Neuronal stem cell (in vitro differentiated cells): ENCODE results near the gene LDAF1.

Experiments used
- DNase-seq: peaks from one replicate; pipeline ENCODE4 v3.0.0-alpha.2; 2013; ENCODE audit warnings: low spot score
- H2AFZ ChIP-seq: one replicate; pipeline ENCODE4 v1.6.1; 2013; ENCODE audit warnings: mild to moderate bottlenecking, low read length, inconsistent platforms
- H2AK5ac ChIP-seq: 2 replicates; pipeline ENCODE4 v1.6.1; 2013; ENCODE audit warnings: low read depth, mild to moderate bottlenecking, inconsistent platforms, low read length, moderate library complexity, mixed read lengths
- H2BK120ac ChIP-seq: 2 replicates; pipeline ENCODE4 v1.6.1; 2013; ENCODE audit warnings: low read depth, mild to moderate bottlenecking, inconsistent platforms, low read length, moderate library complexity, mixed read lengths
- H2BK12ac ChIP-seq: one replicate; pipeline ENCODE4 v1.6.1; 2013; ENCODE audit warnings: low read length, inconsistent platforms
- H2BK15ac ChIP-seq: 2 replicates; pipeline ENCODE4 v1.6.1; 2013; ENCODE audit warnings: mild to moderate bottlenecking, low read length, inconsistent platforms, mixed read lengths
- H2BK5ac ChIP-seq: one replicate; pipeline ENCODE4 v1.6.1; 2013; ENCODE audit warnings: inconsistent platforms, mild to moderate bottlenecking, low read length, moderate library complexity
- H3K14ac ChIP-seq: one replicate; pipeline ENCODE4 v1.6.1; 2013; ENCODE audit warnings: low read length, inconsistent platforms
- H3K18ac ChIP-seq: 2 replicates; pipeline ENCODE4 v1.6.1; 2013; ENCODE audit warnings: low read length, inconsistent platforms
- H3K23ac ChIP-seq: 2 replicates; pipeline ENCODE4 v1.6.1; 2013; ENCODE audit warnings: low read depth, mild to moderate bottlenecking, mixed read lengths, low read length, inconsistent platforms; ENCODE audit not compliant: poor library complexity
- H3K27ac ChIP-seq: replicated peaks from 3 replicates; pipeline ENCODE4 v1.5.1; 2013; ENCODE audit warnings: low read length, inconsistent platforms
- H3K27me3 ChIP-seq, 3 experiments: 2 replicates each; pipeline ENCODE4 v1.6.1; 2013; ENCODE audit warnings: low read length in 3 of 3, mild to moderate bottlenecking in 2 of 3, inconsistent platforms in 1 of 3, low read depth in 1 of 3, mixed read lengths in 1 of 3, moderate library complexity in 1 of 3; ENCODE audit not compliant: control insufficient read depth in 3 of 3, insufficient read depth in 3 of 3
- H3K36me3 ChIP-seq, 2 donors: replicated peaks in 1 of 2; 2 replicates each; pipeline ENCODE4 v1.6.1; 2013; ENCODE audit warnings: low read length in 2 of 2; ENCODE audit not compliant: control insufficient read depth in 2 of 2, insufficient read depth in 2 of 2
- H3K4ac ChIP-seq: 2 replicates; pipeline ENCODE4 v1.6.1; 2013; ENCODE audit warnings: inconsistent platforms, mild to moderate bottlenecking, low read length, moderate library complexity
- H3K4me1 ChIP-seq, 2 donors: 1 replicate in 1 of 2; 2 replicates in 1 of 2; pipeline ENCODE4 v1.6.1; 2013; ENCODE audit warnings: low read length in 2 of 2, low read depth in 1 of 2; ENCODE audit not compliant: control insufficient read depth in 2 of 2, insufficient read depth in 1 of 2
- H3K4me2 ChIP-seq: one replicate; pipeline ENCODE4 v1.6.1; 2013; ENCODE audit warnings: mild to moderate bottlenecking, low read length, inconsistent platforms; ENCODE audit not compliant: insufficient read depth, poor library complexity, severe bottlenecking
- H3K4me3 ChIP-seq, 2 donors: 2 replicates each; pipeline ENCODE4 v1.5.1; 2013; ENCODE audit warnings: low read length in 2 of 2, mild to moderate bottlenecking in 2 of 2, inconsistent platforms in 1 of 2, moderate library complexity in 1 of 2
- H3K79me1 ChIP-seq: one replicate; pipeline ENCODE4 v1.6.1; 2013; ENCODE audit warnings: low read depth, mild to moderate bottlenecking, inconsistent platforms, low read length, moderate library complexity
- H3K9ac ChIP-seq: one replicate; pipeline ENCODE4 v1.6.1; 2013; ENCODE audit warnings: mild to moderate bottlenecking, low read depth, low read length, inconsistent platforms; ENCODE audit not compliant: poor library complexity
- H3K9me3 ChIP-seq, 2 donors: replicated peaks in 1 of 2; 2 replicates each; pipeline versions ENCODE3 to v1.6.1; 2013; ENCODE audit warnings: low read length in 2 of 2, mild to moderate bottlenecking in 2 of 2, inconsistent platforms in 1 of 2, low read depth in 1 of 2, mixed read lengths in 1 of 2, moderate library complexity in 1 of 2; ENCODE audit not compliant: control insufficient read depth in 2 of 2, insufficient read depth in 1 of 2
- H4K8ac ChIP-seq: one replicate; pipeline ENCODE4 v1.6.1; 2013; ENCODE audit warnings: low read depth, mild to moderate bottlenecking, inconsistent platforms, low read length, moderate library complexity
- H4K91ac ChIP-seq: one replicate; pipeline ENCODE4 v1.6.1; 2013; ENCODE audit warnings: low read length, low read depth, mild to moderate bottlenecking, inconsistent platforms; ENCODE audit not compliant: poor library complexity
- WGBS, 2 donors: extraction: QIAGEN DNeasy Blood & Tissue Kit; methylation state at CpG; one replicate each; pipeline ENCODE4 v1.1.7; 2013; ENCODE audit warnings: missing lambda C conversion rate in 2 of 2, mixed read lengths in 1 of 2; ENCODE audit not compliant: insufficient read length in 2 of 2, insufficient replicate concordance in 1 of 2; ENCODE audit errors: extremely low coverage in 2 of 2; 5-methylcytosine and 5-hydroxymethylcytosine counted together

LDAF1 gene

DNA sequence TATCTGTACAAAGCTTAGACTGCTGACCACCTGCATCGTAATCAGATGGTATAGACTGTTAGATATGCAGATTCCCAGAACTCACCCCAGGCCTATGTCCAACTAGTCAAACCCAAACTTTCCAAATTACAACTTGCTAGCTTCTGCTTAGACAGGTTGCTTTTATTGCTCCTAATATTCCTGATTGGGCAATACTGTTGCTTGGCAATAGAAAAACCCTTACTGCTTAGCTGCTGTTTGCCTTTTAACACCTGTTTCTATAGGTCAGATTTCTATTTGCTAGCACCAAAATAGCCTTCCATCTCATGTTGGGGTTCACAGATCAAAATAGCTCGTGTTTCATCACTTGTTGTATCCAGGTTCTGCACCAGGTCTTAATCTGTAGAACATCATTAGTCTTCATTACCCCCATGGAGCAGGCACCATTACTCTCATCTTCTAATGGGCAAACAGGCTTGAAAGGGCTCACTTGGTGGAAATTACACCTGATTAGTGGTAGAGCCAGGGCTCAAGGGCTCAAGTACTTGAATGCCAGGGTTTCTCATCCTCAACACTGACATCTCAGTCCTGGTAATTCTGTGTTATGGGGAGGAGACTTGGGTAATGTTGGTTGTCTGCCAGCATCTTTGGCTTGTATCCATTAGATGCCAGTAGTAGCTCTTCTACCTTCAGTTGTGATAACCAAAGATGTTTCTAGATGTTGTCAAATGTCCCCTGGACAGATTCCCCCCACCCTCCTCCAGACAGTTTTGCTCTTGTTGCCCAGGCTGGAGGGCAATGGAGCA, 50.2 kb downstream of the LDAF1 start:
- Histone ChIP-seq H2BK15ac (no peak overlapping the region), H3K18ac (no peak overlapping the region), H4K91ac (no peak overlapping the region), H3K4me2 (no peak overlapping the region), H3K27me3 (peaks cover 0 to 9% (median 0%) of the 10 kb centered on the region in 3 experiments), H2AK5ac (no peak overlapping the region), H2BK12ac (no peak overlapping the region), H2AFZ (no peak overlapping the region), H2BK5ac (no peak overlapping the region), H3K14ac (no peak overlapping the region), H3K36me3 (no peaks in the 10 kb centered on the region), H3K9ac (no peak overlapping the region), H3K27ac (no peak overlapping the region), H2BK120ac (no peak overlapping the region), H3K4ac (no peak overlapping the region), H3K4me3 (no peak overlapping the region), H3K79me1 (no peaks in the 10 kb centered on the region), H3K23ac (no peak overlapping the region), H3K9me3 (peaks cover 0 to 1% of the 10 kb centered on the region in 2 donors), H3K4me1 (no peaks in the 10 kb centered on the region), H4K8ac (no peak overlapping the region)
- DNase-seq: no peak
- WGBS, 2 donors: no CpG with 5 or more reads among the region's 2 CpGs

GRCh38 chr16:21211486-21211885, 53.0 kb downstream of the LDAF1 start, which contains the start of gene ZP2:
Gene ZP2, minus strand, starts transcription at chr16:21211574. Its CDS starts 27 bp downstream, at chr16:21211547.
- Histone ChIP-seq H3K14ac (no peak within 1 kb of the TSS), H2AK5ac (no peak within 1 kb of the TSS), H3K18ac (no peak within 1 kb of the TSS), H3K4me1 (no peaks in the 10 kb centered on the region), H3K4me2 (no peak within 1 kb of the TSS), H2BK5ac (no peak within 1 kb of the TSS), H3K23ac (no peak within 1 kb of the TSS), H4K91ac (no peak within 1 kb of the TSS), H3K27ac (no peak within 1 kb of the TSS), H3K9me3 (peaks cover 0 to 1% of the 10 kb centered on the region in 2 donors), H3K4ac (no peak within 1 kb of the TSS), H3K36me3 (no peaks in the 10 kb centered on the region), H3K9ac (no peak within 1 kb of the TSS), H2AFZ (no peak within 1 kb of the TSS), H4K8ac (no peak within 1 kb of the TSS), H2BK15ac (no peak within 1 kb of the TSS), H3K27me3 (peaks cover 0 to 11% (median 0%) of the 10 kb centered on the region in 3 experiments), H3K79me1 (no peaks in the 10 kb centered on the region), H3K4me3 (no peak within 1 kb of the TSS), H2BK12ac (no peak within 1 kb of the TSS), H2BK120ac (no peak within 1 kb of the TSS)
- WGBS, 2 donors: no CpG with 5 or more reads among the region's 5 CpGs
- no peak for DNase-seq

GRCh38 chr16:21214086-21214485, 55.6 kb downstream of the LDAF1 start:
- Histone ChIP-seq H4K8ac (no peak overlapping the region), H3K4me1 (no peaks in the 10 kb centered on the region), H2BK5ac (no peak overlapping the region), H2BK15ac (no peak overlapping the region), H3K9me3 (no peaks in the 10 kb centered on the region), H3K4me2 (no peak overlapping the region), H3K27me3 (peaks cover 0 to 11% (median 0%) of the 10 kb centered on the region in 3 experiments), H3K79me1 (no peaks in the 10 kb centered on the region), H2AK5ac (no peak overlapping the region), H3K4ac (no peak overlapping the region), H2AFZ (peak overlapping the region; percentile 17), H3K27ac (no peak overlapping the region), H3K9ac (no peak overlapping the region), H3K23ac (no peak overlapping the region), H3K18ac (no peak overlapping the region), H4K91ac (no peak overlapping the region), H2BK120ac (no peak overlapping the region), H2BK12ac (no peak overlapping the region), H3K36me3 (no peaks in the 10 kb centered on the region), H3K14ac (no peak overlapping the region), H3K4me3 (no peak overlapping the region)
- no CpG with 5 or more reads among the region's 4 CpGs for whole genome bisulfite sequencing, 2 donors
- no peak for DNase-seq

DNA sequence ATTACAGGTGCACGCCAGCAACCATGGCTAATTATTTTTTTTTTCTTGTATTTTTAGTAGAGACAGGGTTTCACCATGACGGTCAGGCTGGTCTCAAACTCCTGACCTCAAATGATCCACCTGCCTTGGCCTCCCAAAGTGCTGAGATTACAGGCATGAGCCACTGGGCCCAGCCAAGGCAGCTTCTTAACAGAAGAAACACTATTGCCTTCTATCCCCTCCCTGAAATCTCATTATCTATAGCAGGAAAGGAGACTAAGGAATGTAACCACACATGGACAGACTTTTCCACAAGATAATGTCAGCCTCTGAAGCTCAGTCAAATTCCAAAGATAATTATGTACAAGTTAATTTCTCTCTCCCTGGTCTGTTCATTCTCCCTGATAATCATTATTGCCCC, 58.6 kb downstream of the LDAF1 start:
- Histone ChIP-seq H2AFZ (no peak overlapping the region), H2BK120ac (no peak overlapping the region), H3K27me3 (peaks cover 0 to 8% (median 0%) of the 10 kb centered on the region in 3 experiments), H2BK5ac (no peak overlapping the region), H2BK12ac (no peak overlapping the region), H4K91ac (no peak overlapping the region), H3K9me3 (no peaks in the 10 kb centered on the region), H3K36me3 (no peaks in the 10 kb centered on the region), H2BK15ac (no peak overlapping the region), H3K79me1 (no peaks in the 10 kb centered on the region), H3K4me1 (no peaks in the 10 kb centered on the region), H3K27ac (no peak overlapping the region), H3K23ac (no peak overlapping the region), H3K4me3 (no peak overlapping the region), H3K9ac (no peak overlapping the region), H3K14ac (no peak overlapping the region), H4K8ac (no peak overlapping the region), H2AK5ac (no peak overlapping the region), H3K4me2 (no peak overlapping the region), H3K4ac (no peak overlapping the region), H3K18ac (no peak overlapping the region)
- WGBS, 2 donors: no CpG with 5 or more reads among the region's 2 CpGs
- DNase-seq: no peak
